Kidney glomerular epithelial cell (primary cell): ENCODE data around the gene SOHLH1.

Experiments used
- DNase-seq: peaks from one replicate; lab custom pipeline; 2025; lab: John Stamatoyannopoulos, UW

Gene SOHLH1

DNA sequence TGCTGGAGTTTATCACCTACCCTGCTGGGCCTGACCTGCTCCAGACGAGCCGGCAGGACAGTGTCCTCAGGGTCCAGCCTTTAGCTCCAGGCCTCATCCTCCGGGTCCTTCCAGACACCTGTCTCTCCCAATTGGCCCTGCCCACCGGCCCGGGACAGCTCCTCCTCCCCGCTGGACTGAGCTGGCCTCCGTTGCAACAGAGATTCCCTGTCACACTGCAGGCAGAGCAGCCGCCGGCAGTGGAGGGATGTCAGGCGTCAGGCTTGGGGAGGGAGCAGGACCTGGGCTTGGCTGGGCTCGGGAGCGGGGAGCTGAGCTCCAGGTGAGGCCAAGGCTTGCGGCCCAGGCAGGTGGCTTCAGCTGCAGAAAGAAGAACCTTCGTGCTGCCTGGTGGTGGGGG, 4.4 kb upstream of the SOHLH1 start:
- DNase-seq: no peak

DNA sequence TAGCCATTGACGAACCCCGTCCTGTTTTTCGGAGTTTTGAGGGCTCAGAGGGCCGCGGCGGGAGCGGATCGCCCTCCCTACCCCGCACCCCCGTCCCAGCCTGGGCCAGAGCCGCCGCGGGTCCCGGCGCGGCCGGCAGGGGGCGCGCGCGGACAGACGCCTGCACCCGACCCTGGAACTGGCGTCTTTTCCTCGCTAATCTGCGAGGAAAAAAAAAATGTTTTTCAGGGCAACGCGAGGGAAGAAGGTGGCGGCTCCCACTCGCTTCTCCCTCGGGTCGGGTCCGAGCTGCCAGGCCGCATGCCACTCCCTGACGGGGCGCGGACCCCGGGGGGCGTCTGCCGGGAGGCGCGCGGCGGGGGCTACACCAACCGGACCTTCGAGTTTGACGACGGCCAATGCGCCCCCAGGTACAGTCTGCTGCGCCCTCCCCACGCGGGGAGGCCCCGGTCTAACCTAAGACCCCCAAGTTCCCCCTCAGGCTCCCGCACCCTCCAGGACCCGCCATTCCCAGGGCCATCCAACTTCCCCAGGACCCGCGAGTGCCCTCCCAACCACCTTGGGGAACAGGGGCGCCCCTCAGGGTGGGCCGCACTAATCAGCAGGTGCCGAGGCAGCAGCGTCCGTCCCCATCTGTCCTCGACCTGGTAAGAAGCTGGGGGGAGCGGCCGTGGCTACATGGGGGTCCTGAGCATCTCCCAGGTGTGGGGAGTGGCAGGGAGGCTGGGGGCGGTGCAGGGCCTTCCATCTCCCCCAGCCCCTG, 2.9 kb upstream of the SOHLH1 start, which contains the start of gene KCNT1:
Gene KCNT1 (plus strand): TSS at position 227 of the 763 bp plus-strand sequence. CDS start 74 bp downstream, at position 301.
- DNase-seq: no peak

DNA sequence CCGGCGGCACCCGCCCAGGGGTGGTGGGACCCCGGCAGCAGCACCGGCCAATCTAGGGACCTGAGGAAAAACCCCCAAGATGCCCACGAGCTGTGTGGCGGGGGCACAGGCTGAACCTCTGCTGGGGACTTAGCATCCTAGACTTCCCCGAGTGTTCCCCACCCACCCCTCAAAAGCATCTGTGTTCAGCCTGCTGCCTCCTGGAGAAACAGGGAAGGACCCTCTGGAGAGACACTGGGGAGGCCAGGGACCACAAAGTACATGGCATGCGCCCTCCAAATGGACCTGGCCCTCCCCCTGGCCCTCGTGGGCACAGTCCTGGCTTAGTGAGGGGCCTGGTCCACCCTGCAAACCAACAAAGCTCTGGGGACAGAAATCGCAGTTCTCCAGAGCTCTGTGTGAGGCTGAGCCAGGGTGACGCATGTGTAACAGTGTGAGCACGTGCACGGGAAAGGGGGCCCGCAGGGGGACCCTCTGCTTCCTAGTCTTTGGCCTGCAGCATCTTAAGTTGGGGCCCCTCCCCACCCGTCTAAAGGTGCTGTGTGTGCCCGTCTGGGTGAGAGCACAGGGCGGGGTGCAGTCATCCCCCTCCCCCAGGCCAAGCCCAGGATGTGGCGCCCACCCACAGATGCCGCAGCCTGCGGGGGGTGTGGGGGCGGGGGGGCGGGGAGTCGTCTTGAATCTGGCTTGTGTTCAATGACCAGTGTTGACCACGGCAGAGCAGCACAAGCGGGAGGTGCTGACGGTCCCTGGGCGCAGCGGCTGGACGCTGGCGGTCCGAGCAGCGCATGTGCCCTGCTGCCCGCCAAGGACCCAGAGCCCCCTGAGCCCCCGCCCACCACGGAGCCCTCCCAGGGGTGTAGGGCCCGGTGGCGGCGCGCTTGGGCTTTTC, 2.0 kb upstream of the SOHLH1 start:
- no peak for DNase-seq

DNA sequence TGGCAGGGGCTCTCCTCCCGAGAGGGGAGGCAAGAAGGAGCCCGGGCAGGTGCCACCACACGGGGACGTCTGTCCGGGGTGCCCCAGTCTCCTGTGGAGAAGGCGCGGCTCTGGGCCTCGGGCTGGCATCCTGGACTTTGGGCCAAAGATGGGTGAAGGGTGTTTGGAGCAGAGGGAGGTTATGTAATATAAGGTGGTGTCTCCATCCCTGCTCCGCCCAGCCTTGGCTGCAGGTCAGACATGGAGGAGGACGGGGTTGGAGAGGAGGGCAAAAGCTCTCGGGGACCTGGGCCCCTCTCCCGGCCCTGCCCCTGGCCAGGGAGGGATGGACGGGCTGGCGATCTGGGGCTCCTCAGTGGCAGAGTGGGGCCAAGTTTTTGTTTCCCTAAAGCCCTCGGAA, 1.2 kb upstream of the SOHLH1 start:
- DNase-seq: no peak

DNA sequence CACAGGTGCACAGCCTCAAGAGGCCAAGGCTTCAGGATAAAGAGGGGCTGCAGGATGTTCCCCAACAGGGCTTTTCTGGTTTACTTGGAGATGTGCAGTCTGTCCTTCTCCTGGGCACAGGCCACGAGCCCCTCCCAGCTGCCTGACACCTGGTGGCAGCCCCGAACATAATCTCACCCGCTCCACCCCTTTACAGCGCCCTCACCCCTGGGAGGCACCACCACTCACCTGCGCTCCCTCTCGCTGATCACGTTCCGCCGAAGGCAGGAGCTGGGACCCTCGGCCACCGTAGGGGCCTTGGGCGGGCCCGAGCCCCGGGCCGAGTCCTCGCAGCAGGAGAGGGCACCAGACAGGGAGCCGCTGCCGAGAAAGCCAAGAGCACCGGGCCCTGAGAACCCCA, 514 bp downstream of the SOHLH1 start:
- no peak for DNase-seq

DNA sequence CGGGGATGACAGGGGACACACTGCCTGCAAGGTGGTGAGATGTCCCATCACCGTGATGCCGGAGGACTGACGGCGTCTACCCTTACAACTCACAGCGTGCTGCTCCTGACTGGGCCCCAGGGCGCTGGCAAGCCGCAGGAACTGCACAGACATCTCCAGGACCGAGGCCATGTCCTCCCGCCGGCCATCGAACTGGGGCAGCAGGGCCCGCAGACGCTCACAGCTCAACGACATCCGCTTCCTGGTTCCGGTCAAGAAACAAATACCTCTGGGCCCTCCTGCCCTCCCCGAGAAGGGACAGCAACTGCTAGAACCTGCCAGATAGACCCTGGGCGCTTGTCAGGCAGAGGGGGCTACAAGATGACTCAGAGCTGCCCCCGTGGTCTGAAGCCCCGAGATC, 1.0 kb downstream of the SOHLH1 start:
- DNase-seq: no peak

DNA sequence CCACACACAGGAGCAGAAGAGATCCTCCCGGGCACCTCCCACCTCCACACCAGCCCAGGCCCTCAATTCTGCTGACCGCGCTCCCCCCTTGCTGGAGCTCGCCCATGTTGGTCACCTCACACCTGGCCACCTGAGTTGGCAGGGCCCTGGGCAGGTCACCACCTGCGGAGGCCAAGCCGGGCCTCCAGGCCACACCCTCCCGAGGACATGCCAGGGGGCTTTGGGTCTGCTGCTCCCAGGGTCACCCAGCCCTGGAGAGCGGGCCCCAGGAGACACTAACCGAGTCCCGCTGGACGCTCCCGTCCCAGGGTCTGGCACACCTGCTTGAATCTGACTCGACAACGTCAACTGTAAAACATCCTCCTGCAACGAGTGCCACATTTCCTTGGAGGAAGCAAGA, 2.1 kb downstream of the SOHLH1 start:
- DNase-seq: no peak

DNA sequence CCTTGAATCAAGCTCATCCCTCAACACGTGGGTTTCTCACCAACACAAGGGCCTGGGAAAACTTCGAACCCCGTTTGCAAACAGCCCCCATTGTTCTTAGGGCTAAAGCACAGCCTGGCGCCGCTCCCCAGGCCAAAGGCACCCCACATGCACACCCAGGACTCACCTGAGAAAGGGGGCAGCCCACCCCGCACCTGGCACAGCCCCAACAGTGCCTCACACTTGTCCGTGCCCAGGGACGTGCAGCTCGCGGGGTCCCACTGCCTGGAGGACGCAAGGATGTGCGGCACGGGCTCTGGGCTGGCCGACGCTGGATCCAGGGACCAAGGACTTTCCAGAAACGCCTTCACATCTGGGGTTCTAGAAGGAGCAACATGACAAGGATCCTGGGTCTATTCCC, 2.8 kb downstream of the SOHLH1 start:
- no peak for DNase-seq

DNA sequence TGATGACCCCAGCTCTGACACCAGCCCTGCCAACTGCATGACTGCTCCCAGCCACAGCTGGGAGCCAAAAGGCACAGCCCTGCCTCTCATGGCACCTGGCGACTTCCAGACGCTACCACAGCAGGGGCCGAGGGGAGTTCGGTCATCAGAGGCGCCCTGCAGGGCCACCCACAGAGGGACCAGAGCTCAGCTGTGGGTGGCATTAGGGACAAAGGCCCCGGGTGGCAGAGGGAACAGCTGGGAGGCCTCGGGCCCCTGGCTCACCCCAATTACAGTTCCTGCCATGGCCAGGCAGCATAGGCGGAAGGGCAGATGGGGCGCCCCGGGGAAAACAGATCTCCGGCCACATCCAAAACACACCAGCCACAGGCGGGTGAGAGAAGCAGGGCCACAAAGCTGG, 3.6 kb downstream of the SOHLH1 start:
- DNase-seq: no peak

DNA sequence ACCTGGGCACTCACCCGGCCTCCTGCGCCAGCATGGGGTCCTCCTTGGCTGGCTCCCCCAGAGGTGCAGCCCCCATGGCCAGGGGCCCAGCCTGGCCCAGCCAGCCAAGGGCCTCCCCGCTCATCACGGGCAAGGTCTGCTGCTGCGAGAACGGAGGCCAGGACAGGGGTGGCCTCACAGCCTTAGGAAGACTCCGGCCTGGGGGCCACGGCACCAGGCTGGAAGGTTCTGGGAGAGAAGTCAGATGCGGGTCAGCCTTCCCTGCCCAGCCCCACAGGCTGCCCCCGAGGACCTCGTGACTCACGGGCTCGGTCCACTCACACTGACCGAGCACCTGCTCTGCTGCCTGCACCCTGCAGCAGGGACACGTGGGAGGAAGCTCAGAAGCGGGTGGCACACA, 4.2 kb downstream of the SOHLH1 start:
- DNase-seq: no peak

DNA sequence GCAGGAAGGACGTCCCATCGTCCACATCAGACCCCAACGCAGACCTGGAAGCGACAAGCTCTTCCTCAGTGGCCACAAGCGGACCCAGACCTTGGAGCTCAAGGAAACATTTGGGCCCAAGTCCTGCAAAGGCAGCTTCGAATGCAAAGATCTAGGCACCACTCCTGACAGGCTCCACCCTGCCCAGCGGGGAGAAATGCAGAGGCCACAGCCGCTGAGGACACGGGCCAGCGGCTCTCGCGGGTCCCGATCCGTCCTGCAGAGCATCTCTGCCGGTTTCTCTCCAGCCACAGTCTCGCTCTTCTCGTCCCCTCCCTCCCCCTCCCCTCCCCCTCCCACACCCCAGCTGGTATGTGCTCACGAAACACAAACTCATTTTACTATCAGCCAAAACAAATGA, 4.9 kb downstream of the SOHLH1 start:
- DNase-seq: no peak

DNA sequence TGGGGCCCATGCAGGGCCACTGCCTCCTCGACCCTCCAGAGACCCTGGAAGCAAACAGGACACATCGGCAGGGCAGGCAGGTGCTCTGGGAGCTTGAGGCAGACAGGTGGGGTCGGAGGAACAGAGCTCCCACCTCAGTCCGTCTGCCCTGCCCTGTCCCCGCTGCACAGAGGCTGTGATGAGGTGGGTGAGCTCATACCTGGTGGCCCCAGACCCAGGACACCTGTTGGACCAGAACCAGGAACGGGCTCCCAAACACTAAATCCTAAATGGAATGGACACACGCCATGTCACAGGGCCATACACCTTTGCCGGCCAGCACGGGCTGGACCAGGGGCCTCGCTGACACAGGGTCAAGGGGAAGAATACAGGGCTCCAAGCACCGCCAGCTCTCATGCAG, 5.5 kb downstream of the SOHLH1 start:
- DNase-seq: no peak

DNA sequence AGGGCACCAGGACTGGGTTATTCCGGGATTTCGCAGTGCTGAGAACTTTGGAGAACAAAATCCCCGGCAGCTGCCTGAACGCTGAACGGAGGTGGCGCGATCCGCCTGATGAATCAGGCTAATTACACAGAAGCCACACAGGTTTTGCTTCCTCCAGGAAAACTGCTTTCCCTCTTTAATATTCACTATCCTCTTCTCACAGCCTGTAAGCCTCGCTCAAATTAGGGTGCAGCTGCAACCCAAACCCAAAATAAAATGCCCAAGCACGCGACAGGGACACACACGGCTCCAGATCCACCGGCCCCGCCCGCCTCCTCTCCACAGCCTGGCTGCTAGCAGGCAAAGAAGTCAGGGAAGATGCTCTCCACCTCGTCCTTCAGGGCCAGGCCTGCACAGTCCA, 6.0 kb downstream of the SOHLH1 start:
- no peak for DNase-seq

DNA sequence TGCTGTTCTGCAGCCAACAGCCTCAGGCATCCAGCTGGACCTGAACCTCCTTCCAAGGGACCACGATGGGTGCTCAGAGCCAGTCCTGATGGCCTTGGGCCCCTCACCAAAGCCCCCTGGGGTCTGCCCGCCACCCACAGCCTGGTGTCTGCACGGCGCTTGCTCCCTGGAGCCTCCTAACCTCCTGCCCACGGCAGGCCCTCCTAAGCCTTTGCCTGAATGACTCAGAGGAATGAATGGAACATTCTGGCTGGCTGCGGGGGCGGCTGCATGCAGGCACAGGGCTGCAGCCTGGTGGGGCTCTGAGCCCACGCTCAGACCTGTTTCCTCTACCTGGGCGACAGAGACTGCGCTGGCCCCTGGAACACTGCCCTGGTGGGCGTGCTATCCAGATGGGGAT, 6.9 kb downstream of the SOHLH1 start:
- peak; percentile 10 for DNase-seq

DNA sequence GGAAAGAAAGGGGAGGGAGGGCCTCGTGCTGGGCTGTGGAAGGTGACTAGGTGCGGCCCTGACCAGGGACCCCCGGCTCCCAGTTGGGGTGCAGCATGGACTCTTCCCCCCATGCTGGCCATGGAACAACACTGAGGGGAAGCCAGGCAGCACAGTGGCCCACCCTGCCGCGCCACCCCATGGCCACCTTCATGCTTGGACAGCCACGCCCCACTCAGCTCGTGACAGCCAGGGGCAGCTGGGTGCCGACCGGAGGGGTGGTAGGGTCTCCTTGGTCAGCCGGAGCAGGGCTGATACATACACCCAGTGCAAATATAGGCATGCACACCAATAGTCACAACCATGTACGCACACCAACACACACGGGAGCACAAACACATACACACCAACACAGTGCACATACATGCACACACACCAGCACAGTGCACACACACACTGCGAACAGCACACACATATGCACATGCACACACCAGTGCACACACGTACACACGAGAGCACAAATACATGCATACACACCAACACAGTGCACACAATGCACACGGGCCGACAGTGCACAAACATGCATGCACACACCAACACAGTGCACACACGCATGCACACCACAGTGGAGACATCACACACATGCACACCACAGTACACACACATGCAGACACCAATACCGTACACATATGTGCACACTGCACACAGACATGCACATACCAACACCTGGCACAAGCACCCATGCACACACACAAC, 8.3 kb downstream of the SOHLH1 start:
- no peak for DNase-seq

DNA sequence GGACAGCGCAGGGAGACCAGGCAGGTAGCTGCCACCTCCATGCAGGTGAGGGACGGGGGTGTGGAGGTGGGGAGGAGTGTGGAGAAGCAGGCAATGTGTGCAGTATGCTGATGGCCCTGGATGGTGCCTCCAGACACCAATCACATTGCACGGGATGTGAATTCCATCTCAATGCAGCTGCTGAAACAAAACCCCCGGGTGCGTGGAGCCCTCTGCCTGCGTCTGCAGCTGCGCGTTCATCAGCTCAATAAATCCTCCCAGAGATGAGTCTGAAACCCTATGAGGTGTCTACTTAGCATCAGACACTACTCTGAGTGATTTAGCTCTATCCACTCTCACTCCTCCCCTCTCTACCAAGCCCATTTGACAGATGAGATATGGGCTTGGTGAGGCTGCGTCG, 10.3 kb downstream of the SOHLH1 start:
- no peak for DNase-seq

DNA sequence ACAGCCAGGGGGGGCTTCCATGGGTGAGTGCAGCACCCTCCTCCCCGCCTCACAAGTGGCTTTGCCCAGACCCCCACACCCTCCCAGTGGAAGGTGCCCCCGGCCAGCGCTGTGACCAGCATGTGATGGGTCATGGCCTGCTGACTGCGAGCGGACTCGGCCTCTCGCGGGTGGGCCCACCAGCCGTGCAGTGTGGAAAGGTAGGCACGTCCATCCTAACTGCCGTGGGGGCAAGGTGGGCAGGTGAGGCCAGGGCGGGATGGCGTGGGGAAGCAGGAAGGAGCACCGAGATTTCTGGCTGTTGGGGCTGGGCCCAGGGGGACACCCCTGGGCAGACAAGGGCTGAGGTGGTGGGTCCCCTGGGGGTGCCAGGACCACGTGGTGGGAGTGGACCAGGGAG, 12.1 kb downstream of the SOHLH1 start:
- DNase-seq: no peak

DNA sequence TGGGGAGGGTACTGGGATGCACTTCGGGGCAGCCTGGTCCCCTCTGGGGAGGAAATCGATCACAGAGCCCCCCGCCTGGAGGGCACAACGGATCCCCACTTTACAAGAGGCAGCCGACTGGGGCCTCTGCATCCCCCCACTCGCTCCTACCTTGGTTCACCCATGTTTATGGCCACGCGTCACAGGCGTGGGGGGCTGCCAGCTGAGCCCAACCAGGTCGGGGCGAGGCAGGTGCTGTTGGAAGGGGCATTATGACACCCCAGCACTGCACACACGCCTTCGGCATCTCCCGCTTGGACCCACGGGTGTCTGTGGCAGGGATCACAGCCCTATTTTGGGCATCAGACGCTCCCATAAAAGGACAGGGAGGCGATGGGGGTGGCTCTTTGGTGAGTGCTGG, 14.6 kb downstream of the SOHLH1 start:
- no peak for DNase-seq

DNA sequence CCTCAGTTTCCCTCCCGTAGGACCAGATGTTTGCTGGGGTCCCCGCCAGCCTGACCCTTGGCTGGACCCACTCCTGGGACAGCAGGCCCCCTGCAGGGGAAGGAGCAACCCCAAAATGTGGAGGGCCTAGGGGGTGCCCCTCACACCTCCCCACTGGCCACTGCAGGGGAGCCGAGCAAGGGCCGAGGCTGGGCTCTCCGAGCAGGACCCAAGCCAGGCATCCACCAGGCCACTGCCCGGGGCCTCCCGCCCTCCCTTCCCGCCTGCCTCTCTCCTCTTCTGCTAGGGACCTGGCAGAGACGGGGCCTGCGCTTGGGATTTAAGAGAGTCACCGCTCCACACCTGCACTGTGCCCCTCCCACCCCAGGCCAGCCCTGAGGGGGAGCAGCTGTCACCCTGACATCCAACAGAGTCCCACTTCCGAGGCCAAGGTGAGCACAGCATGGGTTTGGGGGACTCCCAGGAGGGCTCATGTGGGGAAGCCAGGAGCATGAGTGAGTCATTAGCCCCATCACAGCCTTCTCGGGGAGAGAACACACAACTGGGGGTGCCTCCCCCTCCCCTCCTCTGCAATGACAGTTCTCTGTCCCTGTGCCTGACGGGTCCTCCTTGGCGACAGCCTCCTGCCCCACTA, 15.8 kb downstream of the SOHLH1 start:
- no peak for DNase-seq

DNA sequence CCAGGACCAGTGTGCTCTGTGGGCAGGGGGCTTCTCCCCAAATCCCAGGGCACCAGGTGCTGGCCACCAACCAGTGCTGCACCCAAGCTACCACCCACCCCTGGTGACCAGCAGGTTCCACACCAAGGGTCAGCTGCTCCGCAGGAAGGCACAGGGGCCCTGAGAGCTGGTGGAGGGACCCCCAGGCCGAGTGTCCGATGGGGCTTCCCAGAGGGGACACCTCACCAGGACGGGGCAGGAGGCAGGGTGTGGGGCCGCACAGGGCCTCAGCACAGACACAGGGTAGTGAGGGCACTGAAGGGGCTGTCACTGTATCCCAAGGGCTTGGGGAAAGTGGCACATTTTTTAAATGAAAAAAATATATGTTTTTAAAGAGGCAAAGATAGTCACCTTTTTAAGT, 18.1 kb downstream of the SOHLH1 start:
- DNase-seq: no peak

DNA sequence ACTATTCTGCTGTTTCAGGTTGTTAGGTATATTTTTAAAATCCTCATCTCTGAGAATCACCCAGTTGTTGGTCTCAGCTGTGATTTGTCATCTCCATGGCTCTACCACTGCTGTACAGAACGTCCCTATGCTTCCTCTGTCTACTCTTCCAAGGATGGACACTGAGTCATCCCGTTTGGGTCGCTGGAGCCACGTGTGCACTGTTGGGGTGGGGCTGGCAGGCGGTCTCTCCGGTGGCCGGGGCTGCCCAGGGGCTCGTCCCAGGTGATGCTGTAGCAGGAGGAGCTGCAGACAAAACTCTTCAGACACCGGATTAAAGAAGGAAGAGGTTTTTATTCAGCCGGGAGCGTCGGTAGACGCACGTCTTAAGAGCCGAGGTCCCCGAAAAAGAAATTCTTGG, 19.2 kb downstream of the SOHLH1 start:
- DNase-seq: no peak
